ENCODE data around the gene DHRS7B. TPM values are rescaled to one million over a fixed set of nuclear protein-coding genes. Genes with fewer than 3 reads are reported as not detected.
"Not testable (repeated sequence)": the region's sequence is repeated elsewhere in the genome, so short reads cannot be mapped to it uniquely, and the experiment has no call there.

The DHRS7B gene
- total RNA-seq, 1 donor from 2014 or later, result 24.7 TPM

GRCh38 chr17:21143695-21144094, 16.9 kb downstream of the DHRS7B start:
- no peak for FAIRE-seq
- Histone ChIP-seq H3K27me3 (ENCODE audit: control insufficient read depth, insufficient read depth, low read length) (no peaks in the 10 kb centered on the region), H3K4me3 (ENCODE audit: low read depth, low read length) (no peak overlapping the region), H3K36me3 (ENCODE audit: control insufficient read depth, insufficient read depth, low read length) (no peaks in the 10 kb centered on the region)
- TF ChIP-seq CTCF (IDR thresholded peaks at IDR 0.05; ENCODE audit: insufficient read depth, low read length, severe bottlenecking), result no peak
- no peak for DNase-seq (ENCODE audit: low read depth)

- H3K4me3 ChIP-seq (ENCODE audit: low read depth, low read length); DNase-seq (ENCODE audit: low read depth); H3K36me3 ChIP-seq (ENCODE audit: control insufficient read depth, insufficient read depth, low read length); FAIRE-seq; H3K27me3 ChIP-seq (ENCODE audit: control insufficient read depth, insufficient read depth, low read length): not testable (repeated sequence)
Observed at GRCh38 chr17:21144299-21144698, 17.5 kb downstream of the DHRS7B start.

GRCh38 chr17:21146362-21147015, 19.7 kb downstream of the DHRS7B start:
- DNase-seq (ENCODE audit: low read depth) (no peak), FAIRE-seq (no peak)
- TF ChIP-seq CTCF (IDR thresholded peaks at IDR 0.05; ENCODE audit: insufficient read depth, low read length, severe bottlenecking), result no peak
- Histone ChIP-seq H3K4me3 (ENCODE audit: low read depth, low read length) (no peak overlapping the region), H3K27me3 (ENCODE audit: control insufficient read depth, insufficient read depth, low read length) (no peaks in the 10 kb centered on the region), H3K36me3 (ENCODE audit: control insufficient read depth, insufficient read depth, low read length) (no peaks in the 10 kb centered on the region)

GRCh38 chr17:21149621-21150020, 22.9 kb downstream of the DHRS7B start:
- Histone ChIP-seq H3K36me3 (ENCODE audit: control insufficient read depth, insufficient read depth, low read length) (no peaks in the 10 kb centered on the region), H3K27me3 (ENCODE audit: control insufficient read depth, insufficient read depth, low read length) (no peaks in the 10 kb centered on the region), H3K4me3 (ENCODE audit: low read depth, low read length) (no peak overlapping the region)
- TF ChIP-seq CTCF (IDR thresholded peaks at IDR 0.05; ENCODE audit: insufficient read depth, low read length, severe bottlenecking), result no peak
- no peak for DNase-seq (ENCODE audit: low read depth)
- no peak for FAIRE-seq

- TF ChIP-seq CTCF (IDR thresholded peaks at IDR 0.05; ENCODE audit: insufficient read depth, low read length, severe bottlenecking), result no peak
- Histone ChIP-seq H3K4me3 (ENCODE audit: low read depth, low read length) (no peak overlapping the region), H3K36me3 (ENCODE audit: control insufficient read depth, insufficient read depth, low read length) (no peaks in the 10 kb centered on the region), H3K27me3 (ENCODE audit: control insufficient read depth, insufficient read depth, low read length) (no peaks in the 10 kb centered on the region)
- DNase-seq (ENCODE audit: low read depth) (no peak), FAIRE-seq (no peak)
Observed at GRCh38 chr17:21152731-21153130, 26.0 kb downstream of the DHRS7B start.

GRCh38 chr17:21157586-21158370, 31.0 kb downstream of the DHRS7B start:
- DNase-seq (ENCODE audit: low read depth) (no peak), FAIRE-seq (no peak)
- no peak overlapping the region for H3K4me3 ChIP-seq (ENCODE audit: low read depth, low read length)
- H3K27me3 ChIP-seq (ENCODE audit: control insufficient read depth, insufficient read depth, low read length), result no peaks in the 10 kb centered on the region
- TF ChIP-seq CTCF (IDR thresholded peaks at IDR 0.05; ENCODE audit: insufficient read depth, low read length, severe bottlenecking), result no peak
- H3K36me3 ChIP-seq (ENCODE audit: control insufficient read depth, insufficient read depth, low read length), result no peaks in the 10 kb centered on the region
